Vagina (tissue), 2 donors: ENCODE results near the gene PALLD. TPM values are rescaled to one million over a fixed set of nuclear protein-coding genes. Genes with fewer than 3 reads are reported as not detected.

Experiments
- DNase-seq, 2 donors: peaks; one replicate each; pipeline ENCODE4 v3.0.0-alpha.2; 2017; ENCODE audit errors: extremely low spot score in 2 of 2
- H3K27ac ChIP-seq: fragments of 200-600 bp; sonication (generic); one replicate; pipeline ENCODE4 v1.5.1; 2019
- H3K27me3 ChIP-seq: fragments of 200-600 bp; sonication (generic); one replicate; pipeline ENCODE4 v1.5.1; 2019
- H3K36me3 ChIP-seq, 2 donors: fragments of 200-600 bp; sonication (generic); one replicate each; pipeline ENCODE4 v1.5.1; 2017 to 2019
- H3K4me1 ChIP-seq: fragments of 200-600 bp; sonication (generic); one replicate; pipeline ENCODE4 v1.5.1; 2019
- H3K4me3 ChIP-seq, 2 donors: fragments of 200-600 bp; sonication (generic); 1 replicate in 1 of 2; 2 replicates in 1 of 2; pipeline ENCODE4 v1.5.1; 2016 to 2019
- H3K9me3 ChIP-seq: fragments of 200-600 bp; sonication (generic); one replicate; pipeline ENCODE4 v1.5.1; 2019
- CTCF ChIP-seq, 3 experiments: fragments of 450-650 bp in 2 of 3; fragments of 200-600 bp in 1 of 3; sonication (generic) in 1 of 3; IDR thresholded peaks; one replicate each; pipeline ENCODE4 v1.5.1; 2017 to 2019; ENCODE audit warnings: antibody characterized with exemption in 3 of 3, mild to moderate bottlenecking in 2 of 3, moderate library complexity in 2 of 3
- POLR2A ChIP-seq, 2 donors: fragments of 450-650 bp; IDR thresholded peaks; one replicate each; pipeline ENCODE4 v1.6.1; 2017; ENCODE audit warnings: antibody characterized with exemption in 2 of 2, mild to moderate bottlenecking in 2 of 2, moderate library complexity in 2 of 2
- POLR2AphosphoS5 ChIP-seq, 2 donors: sonication (generic); formaldehyde crosslinking; IDR thresholded peaks; one replicate each; pipeline ENCODE4 v1.9.0; 2017; ENCODE audit warnings: antibody characterized with exemption in 2 of 2, mild to moderate bottlenecking in 2 of 2, low read depth in 1 of 2; ENCODE audit not compliant: insufficient read depth in 1 of 2
- intact Hi-C: fragments of 100-400 bp; cut with DNase I; formaldehyde crosslinking; loops from one replicate; pipeline ENCODE4 v1.15.1; 2023
- total RNA-seq: library from RNA; depleted of rRNA; stranded (reverse); fragments of >200 nt; gene quantifications from one replicate; pipeline ENCODE4 v1.2.3, GENCODE V29; 2016

PALLD gene
- total RNA-seq, 1 donor from 2014 or later: 229 TPM

DNA sequence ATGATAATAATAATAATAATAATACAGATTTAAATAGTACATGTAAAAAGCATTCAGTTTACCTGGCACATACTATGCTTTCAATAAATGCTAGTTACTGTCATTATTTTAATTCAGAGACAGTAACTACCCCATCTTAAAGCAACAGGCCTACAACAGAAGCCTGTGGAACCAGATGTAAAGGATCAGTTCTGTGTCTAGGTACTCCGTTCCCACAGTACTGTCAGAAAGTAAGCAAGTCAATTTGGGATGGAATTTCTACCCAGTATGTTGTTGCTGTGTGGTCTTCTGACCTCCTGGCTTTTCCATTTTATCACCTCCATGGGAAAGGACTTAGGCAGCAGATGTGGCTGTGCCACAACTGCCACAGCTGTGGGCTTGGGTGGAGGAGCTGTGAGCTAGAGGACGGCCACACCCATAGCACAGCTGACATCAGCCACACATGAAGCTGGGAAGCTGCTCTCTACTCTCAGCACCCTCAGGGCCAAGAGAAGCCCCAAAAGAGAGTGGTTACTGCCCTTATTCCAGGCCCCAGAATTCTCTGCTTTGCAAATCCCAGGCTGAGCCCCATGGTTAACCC lies 410.4 kb downstream of the PALLD start:
- no peaks in the 10 kb centered on the region for H3K27me3 ChIP-seq
- TF ChIP-seq POLR2AphosphoS5 (IDR thresholded peaks at IDR 0.05; ENCODE audit: insufficient read depth in 1 of 2, low read depth in 1 of 2): no peak
- no peak for TF ChIP-seq POLR2A (IDR thresholded peaks at IDR 0.05)
- TF ChIP-seq CTCF (IDR thresholded peaks at IDR 0.05): no peak
- intact Hi-C loops: no loop called here
- no peak overlapping the region for H3K4me3 ChIP-seq
- peak overlapping the region; percentile 63 for H3K27ac ChIP-seq
- H3K9me3 ChIP-seq: no peaks in the 10 kb centered on the region
- peaks cover 0 to 55% of the 10 kb centered on the region in 2 donors for H3K36me3 ChIP-seq
- H3K4me1 ChIP-seq: peaks cover 17% of the 10 kb centered on the region
- no peak for DNase-seq

GRCh38 chr4:168908093-168908492 lies 411.2 kb downstream of the PALLD start:
- Histone ChIP-seq H3K9me3 (no peaks in the 10 kb centered on the region), H3K27me3 (no peaks in the 10 kb centered on the region), H3K36me3 (peaks cover 0 to 55% of the 10 kb centered on the region in 2 donors), H3K4me1 (peaks cover 17% of the 10 kb centered on the region), H3K4me3 (no peak overlapping the region), H3K27ac (peak overlapping the region; percentile 63)
- DNase-seq: no peak
- intact Hi-C loops: no loop called here
- TF ChIP-seq CTCF (IDR thresholded peaks at IDR 0.05) (no peak), POLR2A (IDR thresholded peaks at IDR 0.05) (no peak), POLR2AphosphoS5 (IDR thresholded peaks at IDR 0.05; ENCODE audit: insufficient read depth in 1 of 2, low read depth in 1 of 2) (no peak)

GRCh38 chr4:168908851-168909273 lies 412.0 kb downstream of the PALLD start:
- Histone ChIP-seq H3K4me1 (peaks cover 17% of the 10 kb centered on the region), H3K36me3 (peaks cover 0 to 49% of the 10 kb centered on the region in 2 donors), H3K27ac (peak overlapping the region; percentile 16), H3K27me3 (no peaks in the 10 kb centered on the region), H3K4me3 (no peak overlapping the region), H3K9me3 (no peaks in the 10 kb centered on the region)
- TF ChIP-seq POLR2A (IDR thresholded peaks at IDR 0.05): no peak
- TF ChIP-seq POLR2AphosphoS5 (IDR thresholded peaks at IDR 0.05; ENCODE audit: insufficient read depth in 1 of 2, low read depth in 1 of 2): no peak
- no peak for TF ChIP-seq CTCF (IDR thresholded peaks at IDR 0.05)
- DNase-seq: no peak
- intact Hi-C loops: no loop called here

DNA sequence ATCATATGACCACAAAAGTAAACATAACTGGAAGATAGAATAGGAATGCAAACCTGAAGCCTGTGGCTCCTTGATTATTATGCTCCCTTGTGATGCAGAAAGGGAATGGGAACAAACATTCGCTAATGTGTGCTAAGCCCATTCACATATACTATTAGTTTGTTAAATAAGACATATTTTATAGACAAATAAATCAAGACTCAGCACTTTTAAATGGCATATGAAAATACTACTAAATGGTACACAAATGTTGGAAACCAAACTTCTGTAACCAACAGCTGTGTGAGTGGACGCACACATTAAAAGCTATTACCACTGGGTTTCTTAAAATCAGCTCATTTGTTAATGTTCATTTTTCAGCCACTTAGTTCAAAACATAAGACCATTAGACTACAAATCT lies 417.2 kb downstream of the PALLD start:
- intact Hi-C loops: loop anchor here (10.0 kb wide), 2 partner anchors 79 to 199 kb away; no protein-coding TSS in a partner anchor
- Histone ChIP-seq H3K27me3 (no peaks in the 10 kb centered on the region), H3K27ac (no peak overlapping the region), H3K4me3 (no peak overlapping the region), H3K9me3 (no peaks in the 10 kb centered on the region), H3K36me3 (peaks cover 0 to 42% of the 10 kb centered on the region in 2 donors), H3K4me1 (no peaks in the 10 kb centered on the region)
- no peak for DNase-seq
- TF ChIP-seq CTCF (IDR thresholded peaks at IDR 0.05) (no peak), POLR2AphosphoS5 (IDR thresholded peaks at IDR 0.05; ENCODE audit: insufficient read depth in 1 of 2, low read depth in 1 of 2) (no peak)

- H3K27ac ChIP-seq: peak overlapping the region; percentile 27
- DNase-seq: no peak
- H3K4me1 ChIP-seq: no peaks in the 10 kb centered on the region
- TF ChIP-seq CTCF (IDR thresholded peaks at IDR 0.05): peak; percentile 42 to 73 (median 50)
- TF ChIP-seq POLR2AphosphoS5 (IDR thresholded peaks at IDR 0.05; ENCODE audit: insufficient read depth in 1 of 2, low read depth in 1 of 2): no peak
- no peak for TF ChIP-seq POLR2A (IDR thresholded peaks at IDR 0.05)
- no peaks in the 10 kb centered on the region for H3K27me3 ChIP-seq
- peaks cover 0 to 36% of the 10 kb centered on the region in 2 donors for H3K36me3 ChIP-seq
- H3K9me3 ChIP-seq: no peaks in the 10 kb centered on the region
- H3K4me3 ChIP-seq: no peak overlapping the region
- intact Hi-C loops: loop anchor here (5.0 to 10.0 kb wide), 3 partner anchors 82 to 330 kb away; no protein-coding TSS in a partner anchor
Measured at GRCh38 chr4:168917138-168917779, 420.4 kb downstream of the PALLD start.
